BE2C (cell line): Measurements from ENCODE around the gene ASAP3.

Experiments
- DNase-seq: peaks from one replicate; pipeline ENCODE4 v3.0.0-alpha.2; 2020
- H3K27me3 ChIP-seq: fragments of 250-450 bp; sonication (Bioruptor Pico); 2 replicates; pipeline ENCODE4 v1.5.1; 2020; ENCODE audit warnings: mild to moderate bottlenecking
- H3K36me3 ChIP-seq: fragments of 250-450 bp; sonication (Bioruptor Pico); 2 replicates; pipeline ENCODE4 v1.5.1; 2020; ENCODE audit warnings: mild to moderate bottlenecking
- H3K4me1 ChIP-seq: fragments of 250-450 bp; sonication (Bioruptor Pico); 2 replicates; pipeline ENCODE4 v1.5.1; 2020
- H3K4me3 ChIP-seq: 2 replicates; pipeline ENCODE4 v1.5.1; 2011; ENCODE audit warnings: low read depth, low read length
- H3K9me3 ChIP-seq: fragments of 250-450 bp; sonication (Bioruptor Pico); 2 replicates; pipeline ENCODE4 v1.5.1; 2020
- CTCF ChIP-seq: IDR thresholded peaks from 2 replicates; pipeline ENCODE4 v1.5.1; 2012; ENCODE audit warnings: mild to moderate bottlenecking, low read depth, low read length

Gene ASAP3

DNA sequence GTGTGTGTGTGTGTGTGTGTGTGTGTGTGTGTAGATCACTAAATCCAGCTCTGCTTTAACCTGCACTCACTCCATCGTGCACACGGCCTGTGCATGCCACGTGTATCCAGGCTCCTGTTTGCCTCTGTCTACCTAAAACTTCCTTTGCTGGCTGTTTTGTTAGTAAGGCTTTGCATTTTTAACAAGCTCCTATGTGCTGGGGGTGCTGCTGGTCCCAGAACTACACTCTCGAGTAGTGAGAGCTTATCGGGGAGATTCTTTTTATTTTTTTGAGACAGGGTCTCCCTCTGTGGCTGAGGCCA is 58.8 kb downstream of the ASAP3 start:
- Histone ChIP-seq H3K9me3 (no peaks in the 10 kb centered on the region), H3K4me1 (peaks cover 14% of the 10 kb centered on the region), H3K27me3 (no peaks in the 10 kb centered on the region), H3K4me3 (no peak overlapping the region), H3K36me3 (no peaks in the 10 kb centered on the region)
- TF ChIP-seq CTCF = no peak
- DNase-seq = no peak

DNA sequence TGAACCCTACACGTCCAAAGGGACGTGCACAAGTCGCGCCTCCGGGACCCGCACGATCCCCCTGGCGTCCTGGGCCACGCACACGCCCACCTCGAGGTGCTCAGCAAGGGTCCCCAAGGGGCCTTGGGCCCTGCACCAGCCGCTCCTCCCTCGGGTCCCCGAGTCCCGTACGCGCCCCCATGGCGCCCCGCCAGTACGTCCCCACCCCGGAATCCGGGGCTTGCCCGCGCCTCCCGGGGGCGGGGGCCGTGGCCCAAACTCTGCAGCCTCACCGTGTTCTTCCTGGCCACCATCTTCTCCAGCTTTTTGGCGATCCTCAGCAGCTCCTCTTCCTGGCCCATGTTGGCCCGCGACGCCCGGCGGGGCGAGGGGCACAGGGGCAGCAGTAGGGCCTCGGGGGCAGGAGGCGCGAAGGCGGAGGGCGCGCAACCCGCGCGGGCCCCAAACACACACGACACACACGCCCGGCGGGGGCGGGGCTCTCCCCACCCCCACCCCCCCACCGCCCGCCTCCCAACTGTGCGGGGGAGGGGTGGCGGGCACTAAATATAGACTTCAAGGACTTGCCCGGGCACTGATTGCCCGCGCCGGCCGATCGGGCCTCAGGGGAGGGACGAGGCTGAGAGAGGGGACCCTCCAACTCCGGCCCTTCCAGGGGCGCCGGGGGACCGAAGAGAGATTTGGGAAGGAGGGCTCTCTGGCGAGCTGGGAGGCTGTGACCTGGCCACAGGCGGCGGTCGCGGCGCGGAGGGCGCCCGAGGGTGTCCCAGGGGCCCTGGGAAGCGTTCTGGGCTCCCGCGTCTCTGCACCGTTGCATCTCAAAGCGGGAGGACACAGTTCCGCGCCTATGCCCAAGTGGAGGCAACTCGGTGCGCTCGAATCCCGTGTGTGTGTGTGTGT is 59.4 kb downstream of the ASAP3 start, which contains the start of gene TCEA3:
TSS of gene TCEA3 (minus strand) at position 456 of the 900 bp plus-strand sequence. CDS start at position 341, 115 bp downstream.
- TF ChIP-seq CTCF = no peak
- Histone ChIP-seq H3K27me3 (no peaks in the 10 kb centered on the region), H3K4me3 (no peak within 1 kb of the TSS)

DNA sequence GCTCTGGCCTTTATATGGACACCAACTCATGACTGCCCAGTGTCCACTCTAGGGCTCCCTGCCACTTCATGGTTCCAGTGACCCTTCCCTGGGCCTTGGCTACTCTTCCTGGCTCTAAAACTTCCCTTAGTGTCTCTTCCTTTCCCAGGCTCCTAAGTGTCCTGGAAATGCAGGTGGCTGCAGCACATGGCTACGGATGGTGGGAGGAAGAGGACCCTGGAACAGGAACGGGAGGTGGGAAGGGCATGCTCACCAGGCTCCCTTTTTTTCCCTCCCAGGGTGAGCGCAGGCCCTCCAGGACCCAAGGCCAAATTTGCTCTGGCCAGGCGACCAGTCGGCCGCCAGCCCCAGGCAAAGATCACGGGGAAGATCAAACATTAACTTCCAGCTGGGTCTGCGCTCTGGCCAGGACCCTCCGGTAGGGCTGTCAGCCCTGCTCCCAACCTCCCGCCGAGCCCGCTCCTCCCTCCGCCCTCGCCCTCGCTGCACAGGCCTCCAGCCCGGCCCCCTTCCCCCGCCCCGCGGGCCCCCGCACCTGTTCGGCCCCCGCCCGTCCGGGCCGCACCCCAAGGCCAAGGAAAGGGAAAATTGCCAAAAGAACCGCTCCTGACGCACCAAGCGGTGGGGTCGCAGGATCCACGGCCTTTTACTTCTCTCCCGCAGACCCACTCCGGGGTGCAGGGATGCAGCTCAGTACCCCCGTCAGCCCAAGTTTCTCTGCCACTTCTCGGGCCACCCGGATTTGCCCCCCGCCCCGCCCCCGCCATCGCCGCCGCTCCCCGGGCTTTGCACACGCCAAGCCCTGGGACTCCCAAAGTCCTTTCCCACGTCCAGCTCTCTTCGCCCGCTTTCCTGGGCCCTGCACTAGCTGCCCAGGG is 60.3 kb downstream of the ASAP3 start:
- Histone ChIP-seq H3K9me3 (no peaks in the 10 kb centered on the region), H3K4me3 (no peak overlapping the region), H3K27me3 (no peaks in the 10 kb centered on the region), H3K36me3 (no peaks in the 10 kb centered on the region), H3K4me1 (peaks cover 14% of the 10 kb centered on the region)
- TF ChIP-seq CTCF = no peak
- DNase-seq = peak; percentile 31

More for the DNA sequence above, 59.4 kb downstream of the ASAP3 start, which contains the start of gene TCEA3:
- H3K9me3 ChIP-seq = no peaks in the 10 kb centered on the region
- H3K36me3 ChIP-seq = no peaks in the 10 kb centered on the region
- peaks cover 14% of the 10 kb centered on the region for H3K4me1 ChIP-seq
- DNase-seq = no peak

- no peaks in the 10 kb centered on the region for H3K9me3 ChIP-seq
- no peaks in the 10 kb centered on the region for H3K27me3 ChIP-seq
- no peak for TF ChIP-seq CTCF
- H3K4me3 ChIP-seq = no peak overlapping the region
- peaks cover 17% of the 10 kb centered on the region for H3K4me1 ChIP-seq
- no peak for DNase-seq
- H3K36me3 ChIP-seq = no peaks in the 10 kb centered on the region
Observed at GRCh38 chr1:23422941-23423340, 61.0 kb downstream of the ASAP3 start.

DNA sequence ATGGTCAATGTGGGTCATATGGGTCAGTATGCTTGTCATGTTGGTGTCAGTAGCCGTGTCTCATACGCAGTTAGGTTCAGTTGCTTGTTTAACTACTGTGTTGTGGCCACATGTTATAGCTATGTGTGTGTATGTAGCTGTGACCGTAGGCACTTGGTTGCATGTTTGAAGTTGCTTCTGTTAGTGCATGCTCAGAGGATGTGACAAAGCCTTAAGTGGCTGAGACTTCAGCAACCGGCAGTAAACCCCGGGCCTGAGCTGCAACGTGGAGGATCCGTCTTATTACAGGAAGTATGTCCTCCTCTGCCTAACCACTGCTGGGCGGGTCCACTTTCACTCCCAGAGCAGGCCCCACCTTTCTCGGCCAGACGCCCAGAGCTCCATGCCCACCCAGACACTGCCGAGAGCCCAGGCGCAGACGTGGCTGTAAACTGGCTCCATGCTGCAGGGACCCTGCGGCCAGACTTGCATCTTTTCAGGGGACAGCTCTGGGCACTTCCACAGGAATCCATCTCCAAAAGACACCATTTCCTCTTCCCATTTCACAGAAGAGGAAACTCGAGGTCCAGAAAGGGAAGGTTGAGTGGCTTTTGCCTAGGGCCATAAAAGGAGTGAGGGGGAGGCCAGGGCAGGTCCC is 61.6 kb downstream of the ASAP3 start:
- H3K4me3 ChIP-seq = no peak overlapping the region
- no peak for TF ChIP-seq CTCF
- peaks cover 18% of the 10 kb centered on the region for H3K4me1 ChIP-seq
- no peaks in the 10 kb centered on the region for H3K9me3 ChIP-seq
- no peaks in the 10 kb centered on the region for H3K36me3 ChIP-seq
- DNase-seq = peak; percentile 77
- no peaks in the 10 kb centered on the region for H3K27me3 ChIP-seq
